Measurements from ENCODE around the gene DCC.
A peak's percentile ranks its signal among the peaks of the same experiment; 100 is the strongest.

DCC gene

DNA sequence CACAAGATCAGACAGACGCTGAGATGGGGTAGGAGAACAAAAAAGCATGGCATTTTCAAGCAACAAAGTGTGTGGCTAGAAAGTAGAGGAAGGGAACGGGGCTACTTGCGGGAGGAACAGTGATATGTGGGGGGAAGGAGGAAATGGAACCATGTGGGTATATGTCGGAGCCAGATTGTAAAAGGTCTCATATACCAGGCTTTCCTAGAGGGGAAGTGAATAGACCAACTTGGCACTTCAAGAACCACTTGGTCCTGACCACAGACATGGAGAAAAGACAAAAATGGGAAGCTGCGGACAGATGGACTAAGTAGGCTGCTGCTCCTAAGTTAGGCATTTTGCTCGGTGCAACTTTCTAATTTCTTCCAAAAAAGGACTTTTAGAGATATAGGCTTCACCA is 196.0 kb downstream of the DCC start:
- no peak for TF ChIP-seq CTCF (IDR thresholded peaks at IDR 0.05; ENCODE audit: insufficient read depth, missing control alignments)
- no peak for DNase-seq (ENCODE audit: insufficient read length, low spot score)
- FAIRE-seq = peak; percentile 25

DNA sequence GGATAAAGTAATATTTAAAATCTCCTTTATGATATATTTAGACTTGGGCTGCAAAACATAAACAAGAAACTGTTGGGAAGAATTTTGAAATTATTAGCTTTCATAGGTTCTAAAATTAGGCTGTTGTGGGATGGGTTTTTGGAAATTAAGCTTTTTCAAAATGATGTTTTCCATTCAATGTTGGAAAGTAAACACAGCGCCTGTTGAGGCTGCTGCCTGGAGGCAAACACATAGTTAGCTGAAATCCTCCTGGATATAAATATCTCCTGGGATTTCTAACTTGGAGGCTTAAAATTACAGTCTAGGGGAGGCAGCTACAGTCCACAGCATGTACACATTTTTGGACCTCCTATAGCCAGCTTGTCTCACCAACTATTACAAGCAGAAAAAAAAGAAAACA is 197.3 kb downstream of the DCC start:
- no peak for TF ChIP-seq CTCF (IDR thresholded peaks at IDR 0.05; ENCODE audit: insufficient read depth, missing control alignments)
- DNase-seq (ENCODE audit: insufficient read length, low spot score) (no peak), FAIRE-seq (no peak)

DNA sequence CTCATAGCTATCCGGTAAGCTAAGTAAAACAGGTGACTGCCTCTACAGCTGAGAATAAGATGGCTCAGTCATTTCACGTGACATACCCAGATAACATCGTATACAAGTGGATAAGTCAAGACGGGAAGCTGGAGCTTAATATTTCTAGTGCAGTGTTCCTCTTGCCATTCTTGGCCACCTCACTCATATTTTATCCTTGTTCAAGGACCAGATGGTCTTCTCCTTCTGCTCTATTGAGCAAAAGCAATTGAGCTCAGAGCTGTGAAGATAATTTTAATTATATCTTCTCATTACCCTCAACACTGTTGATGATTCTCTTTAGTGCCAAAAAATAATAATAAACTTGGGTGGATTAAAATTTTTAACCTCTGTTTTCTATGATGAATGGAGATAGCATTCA is 201.1 kb downstream of the DCC start:
- no peak for TF ChIP-seq CTCF (IDR thresholded peaks at IDR 0.05; ENCODE audit: insufficient read depth, missing control alignments)
- DNase-seq (ENCODE audit: insufficient read length, low spot score) (no peak), FAIRE-seq (no peak)

- no peak for DNase-seq (ENCODE audit: insufficient read length, low spot score)
- FAIRE-seq = no peak
- no peak for TF ChIP-seq CTCF (IDR thresholded peaks at IDR 0.05; ENCODE audit: insufficient read depth, missing control alignments)
These were observed 204.1 kb downstream of the DCC start for GRCh38 chr18:52544086-52544485.

GRCh38 chr18:52546686-52547346 is 206.8 kb downstream of the DCC start:
- no peak for TF ChIP-seq CTCF (IDR thresholded peaks at IDR 0.05; ENCODE audit: insufficient read depth, missing control alignments)
- FAIRE-seq (no peak), DNase-seq (ENCODE audit: insufficient read length, low spot score) (no peak)

GRCh38 chr18:52553441-52553840 is 213.4 kb downstream of the DCC start:
- peak; percentile 60 for FAIRE-seq
- TF ChIP-seq CTCF (IDR thresholded peaks at IDR 0.05; ENCODE audit: insufficient read depth, missing control alignments) = no peak
- no peak for DNase-seq (ENCODE audit: insufficient read length, low spot score)

DNA sequence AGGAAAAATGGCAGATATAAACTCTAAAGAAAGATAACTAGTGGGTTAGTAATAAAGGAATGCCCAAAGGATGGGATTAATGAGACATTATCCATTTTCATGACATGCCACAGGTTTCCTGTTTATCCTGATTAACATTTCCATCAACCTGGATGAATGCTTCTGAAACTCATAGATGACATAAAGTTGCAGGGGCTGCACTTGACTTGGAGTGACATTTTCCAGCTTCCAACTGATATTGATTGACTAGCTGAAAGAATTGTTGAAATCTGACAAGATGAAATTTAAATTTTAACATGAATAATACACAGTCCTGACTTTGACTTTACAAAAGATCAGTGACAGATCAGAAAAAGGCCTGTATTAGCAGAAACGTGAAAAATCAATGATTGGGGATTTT is 214.2 kb downstream of the DCC start:
- no peak for FAIRE-seq
- DNase-seq (ENCODE audit: insufficient read length, low spot score) = no peak
- TF ChIP-seq CTCF (IDR thresholded peaks at IDR 0.05; ENCODE audit: insufficient read depth, missing control alignments) = no peak
